Measurements from ENCODE around the gene ZNF747. TPM values are rescaled to one million over a fixed set of nuclear protein-coding genes. Genes with fewer than 3 reads are reported as not detected.
"Not testable (repeated sequence)": the region's sequence is repeated elsewhere in the genome, so short reads cannot be mapped to it uniquely, and the experiment has no call there.

Gene ZNF747
- total RNA-seq, 3 donors from 2014 or later (not counting 1 experiment from before 2014, with no cell fraction given): 5.0 to 8.6 (median 6.3) TPM

DNA sequence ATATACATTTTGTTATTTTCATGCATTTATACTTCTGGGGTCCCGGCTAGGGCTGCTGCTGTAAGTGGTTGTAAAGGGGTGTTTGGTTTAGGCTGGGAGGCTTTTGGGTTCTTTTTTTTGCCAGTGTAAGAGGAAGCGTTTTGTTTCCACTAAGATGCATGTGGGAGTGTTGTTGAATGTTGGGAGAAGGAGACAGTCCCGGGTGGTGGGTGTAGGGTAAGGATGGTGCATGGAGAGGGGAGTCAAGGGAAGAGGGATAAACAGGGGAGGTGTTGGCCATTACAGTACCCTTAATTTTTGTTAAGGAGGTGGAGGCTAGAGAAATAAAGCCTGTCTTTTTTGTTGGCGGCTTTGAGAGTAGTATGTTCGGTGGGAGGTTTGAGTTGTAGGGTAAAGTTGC, 8.4 kb upstream of the ZNF747 start:
- Histone ChIP-seq H3K27ac (ENCODE audit: low read length) (no peak overlapping the region), H3K9me3 (ENCODE audit: control insufficient read depth, insufficient read depth, low read length) (no peaks in the 10 kb centered on the region), H3K4me1 (ENCODE audit: control insufficient read depth, insufficient read depth, low read length) (peaks cover 4% of the 10 kb centered on the region), H3K27me3 (ENCODE audit: control insufficient read depth, insufficient read depth, low read length) (no peaks in the 10 kb centered on the region), H3K4me3 (ENCODE audit: low read length) (no peak overlapping the region), H3K36me3 (ENCODE audit: control insufficient read depth, insufficient read depth, low read length) (no peaks in the 10 kb centered on the region)
- DNase-seq (no peak), ATAC-seq (no peak)
- Mint-ChIP-seq H3K27me3 (ENCODE audit: low read depth in 2 of 2) (no peaks in the 10 kb centered on the region), H3K27ac (no peak overlapping the region), H3K9me3 (no peaks in the 10 kb centered on the region), H3K4me1 (peaks cover 0 to 5% of the 10 kb centered on the region in 2 donors), H3K36me3 (no peaks in the 10 kb centered on the region), H3K4me3 (no peak overlapping the region)
- TF ChIP-seq, protein P1, sequence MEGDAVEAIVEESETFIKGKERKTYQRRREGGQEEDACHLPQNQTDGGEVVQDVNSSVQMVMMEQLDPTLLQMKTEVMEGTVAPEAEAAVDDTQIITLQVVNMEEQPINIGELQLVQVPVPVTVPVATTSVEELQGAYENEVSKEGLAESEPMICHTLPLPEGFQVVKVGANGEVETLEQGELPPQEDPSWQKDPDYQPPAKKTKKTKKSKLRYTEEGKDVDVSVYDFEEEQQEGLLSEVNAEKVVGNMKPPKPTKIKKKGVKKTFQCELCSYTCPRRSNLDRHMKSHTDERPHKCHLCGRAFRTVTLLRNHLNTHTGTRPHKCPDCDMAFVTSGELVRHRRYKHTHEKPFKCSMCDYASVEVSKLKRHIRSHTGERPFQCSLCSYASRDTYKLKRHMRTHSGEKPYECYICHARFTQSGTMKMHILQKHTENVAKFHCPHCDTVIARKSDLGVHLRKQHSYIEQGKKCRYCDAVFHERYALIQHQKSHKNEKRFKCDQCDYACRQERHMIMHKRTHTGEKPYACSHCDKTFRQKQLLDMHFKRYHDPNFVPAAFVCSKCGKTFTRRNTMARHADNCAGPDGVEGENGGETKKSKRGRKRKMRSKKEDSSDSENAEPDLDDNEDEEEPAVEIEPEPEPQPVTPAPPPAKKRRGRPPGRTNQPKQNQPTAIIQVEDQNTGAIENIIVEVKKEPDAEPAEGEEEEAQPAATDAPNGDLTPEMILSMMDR (IDR thresholded peaks at IDR 0.05): no peak
- intact Hi-C loops (cut with micrococcal nuclease): no loop called here
- 92% methylated on average over 5 of the region's 5 CpGs for WGBS (ENCODE audit: insufficient coverage)

DNA sequence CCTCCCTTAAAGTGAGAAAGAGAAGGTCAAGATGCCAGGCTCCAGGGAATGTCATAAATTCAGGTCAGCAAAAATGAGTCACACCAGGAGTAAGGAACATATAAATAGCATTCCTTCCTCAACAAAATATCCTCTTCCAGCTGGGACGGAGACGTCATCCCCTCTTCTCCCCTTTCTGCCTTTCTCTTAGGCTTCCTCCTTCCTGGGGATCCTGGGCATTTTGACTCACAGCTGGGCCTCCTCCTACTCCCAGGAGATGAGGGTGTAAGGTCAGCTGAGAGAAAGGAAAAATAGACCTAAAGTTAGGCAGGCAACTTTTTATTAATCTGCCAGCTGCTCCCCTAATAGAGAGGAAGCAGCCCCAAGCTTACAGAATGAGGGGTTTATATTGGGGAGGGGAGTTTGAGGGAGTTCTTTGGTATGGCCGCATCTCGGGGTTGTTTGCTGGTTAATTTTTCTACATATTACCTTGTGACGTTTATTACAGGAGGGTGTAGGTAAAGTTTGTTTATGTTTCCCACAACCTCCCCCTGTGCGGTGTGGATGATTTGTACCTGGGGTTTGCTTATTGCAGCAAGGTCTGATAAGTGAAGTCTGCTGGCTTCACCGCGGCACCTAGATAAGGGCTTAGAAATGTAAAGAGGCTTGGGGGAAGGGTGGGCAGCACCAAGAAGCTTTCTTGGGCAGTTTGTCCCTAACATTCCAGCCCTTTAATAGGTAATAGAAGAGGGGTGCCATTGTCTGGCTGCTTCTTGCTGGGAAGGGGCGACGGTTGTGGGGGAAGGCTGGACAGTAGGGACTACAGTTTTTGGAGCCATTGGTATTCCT, 7.1 kb upstream of the ZNF747 start:
- Histone ChIP-seq H3K4me1 (ENCODE audit: control insufficient read depth, insufficient read depth, low read length) (peaks cover 4% of the 10 kb centered on the region), H3K27ac (ENCODE audit: low read length) (no peak overlapping the region), H3K4me3 (ENCODE audit: low read length) (no peak overlapping the region), H3K36me3 (ENCODE audit: control insufficient read depth, insufficient read depth, low read length) (no peaks in the 10 kb centered on the region), H3K27me3 (ENCODE audit: control insufficient read depth, insufficient read depth, low read length) (no peaks in the 10 kb centered on the region), H3K9me3 (ENCODE audit: control insufficient read depth, insufficient read depth, low read length) (no peaks in the 10 kb centered on the region)
- Mint-ChIP-seq H3K4me1 (peaks cover 3 to 5% of the 10 kb centered on the region in 2 donors), H3K36me3 (no peaks in the 10 kb centered on the region), H3K4me3 (no peak overlapping the region), H3K9me3 (no peaks in the 10 kb centered on the region), H3K27me3 (ENCODE audit: low read depth in 2 of 2) (no peaks in the 10 kb centered on the region), H3K27ac (no peak overlapping the region)
- DNase-seq (no peak), ATAC-seq (no peak)
- 91% methylated on average over 9 of the region's 10 CpGs for WGBS (ENCODE audit: insufficient coverage)
- intact Hi-C loops (cut with micrococcal nuclease): no loop called here
- TF ChIP-seq, protein P1 (IDR thresholded peaks at IDR 0.05): no peak

DNA sequence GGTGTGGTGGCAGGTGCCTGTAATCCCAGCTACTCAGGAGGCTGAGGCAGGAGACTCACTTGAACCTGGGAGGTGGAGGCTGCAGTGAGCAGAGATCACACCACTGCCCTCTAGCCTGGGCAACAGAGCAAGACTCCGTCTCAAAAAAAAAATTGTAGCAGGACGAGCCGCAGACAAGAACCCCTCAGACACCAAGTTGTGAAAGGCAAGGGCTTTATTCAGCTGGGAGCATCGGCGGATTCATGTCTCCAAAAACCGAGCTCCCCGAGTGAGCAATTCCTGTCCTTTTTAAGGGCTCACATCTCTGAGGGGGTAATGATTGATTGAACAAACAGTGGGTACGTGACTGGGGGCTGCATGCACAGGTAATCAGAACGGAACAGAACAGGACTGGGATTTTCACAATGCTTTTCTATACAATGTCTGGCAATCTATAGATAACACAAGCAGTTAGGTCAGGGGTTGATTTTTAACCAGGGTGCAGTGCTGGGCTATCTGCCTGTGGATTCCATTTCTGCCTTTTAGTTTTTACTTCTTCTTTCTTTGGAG, 6.3 kb upstream of the ZNF747 start:
- WGBS (ENCODE audit: insufficient coverage): 93% methylated on average over 9 of the region's 9 CpGs
- intact Hi-C loops (cut with micrococcal nuclease); H3K27ac ChIP-seq (ENCODE audit: low read length); H3K27me3 Mint-ChIP-seq (ENCODE audit: low read depth in 2 of 2); H3K27ac Mint-ChIP-seq; H3K36me3 ChIP-seq (ENCODE audit: control insufficient read depth, insufficient read depth, low read length); H3K36me3 Mint-ChIP-seq; H3K9me3 Mint-ChIP-seq; H3K4me3 Mint-ChIP-seq; H3K27me3 ChIP-seq (ENCODE audit: control insufficient read depth, insufficient read depth, low read length); H3K9me3 ChIP-seq (ENCODE audit: control insufficient read depth, insufficient read depth, low read length); ATAC-seq; H3K4me1 Mint-ChIP-seq; H3K4me3 ChIP-seq (ENCODE audit: low read length); DNase-seq: not testable (repeated sequence)
- H3K4me1 ChIP-seq (ENCODE audit: control insufficient read depth, insufficient read depth, low read length): peaks cover 11% of the 10 kb centered on the region

DNA sequence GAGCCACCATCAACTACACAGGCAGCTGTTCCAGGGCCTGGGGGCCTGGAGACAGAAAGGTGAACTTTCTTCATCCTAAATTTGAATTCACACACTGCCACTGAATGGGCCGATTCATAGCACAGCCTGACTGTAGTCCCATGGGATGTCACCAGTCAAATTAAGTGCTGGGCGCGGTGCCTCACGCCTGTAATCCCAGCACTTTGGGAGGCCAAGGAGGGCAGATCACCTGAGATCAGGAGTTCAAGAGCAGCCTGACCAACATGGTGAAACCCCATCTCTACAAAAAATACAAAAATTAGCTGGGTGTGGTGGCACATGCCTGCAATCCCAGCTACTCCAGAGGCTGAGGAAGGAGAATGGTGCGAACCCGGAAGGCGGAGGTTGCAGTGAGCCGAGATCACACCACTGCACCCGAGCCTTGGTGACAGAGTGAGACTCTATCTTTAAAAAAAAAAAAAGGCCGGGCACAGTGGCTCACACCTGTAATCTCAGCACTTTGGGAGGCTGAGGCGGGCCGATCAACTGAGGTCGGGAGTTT, 5.4 kb upstream of the ZNF747 start:
- intact Hi-C loops (cut with micrococcal nuclease): loop anchor here (5.0 to 10.0 kb wide), 2 partner anchors 47 to 105 kb away; partner anchors contain the start of genes DCTPP1 and ZNF785
- H3K36me3 Mint-ChIP-seq: not testable (repeated sequence)

More for the DNA sequence above, 5.4 kb upstream of the ZNF747 start:
- not testable (repeated sequence) for H3K9me3 Mint-ChIP-seq; ATAC-seq; H3K27ac Mint-ChIP-seq; H3K27me3 Mint-ChIP-seq (ENCODE audit: low read depth in 2 of 2); H3K27ac ChIP-seq (ENCODE audit: low read length); DNase-seq; H3K27me3 ChIP-seq (ENCODE audit: control insufficient read depth, insufficient read depth, low read length); H3K36me3 ChIP-seq (ENCODE audit: control insufficient read depth, insufficient read depth, low read length); H3K4me3 Mint-ChIP-seq; H3K4me3 ChIP-seq (ENCODE audit: low read length); H3K9me3 ChIP-seq (ENCODE audit: control insufficient read depth, insufficient read depth, low read length)
- H3K4me1 ChIP-seq (ENCODE audit: control insufficient read depth, insufficient read depth, low read length): peaks cover 20% of the 10 kb centered on the region
- H3K4me1 Mint-ChIP-seq: peaks cover 17 to 19% of the 10 kb centered on the region in 2 donors
- WGBS (ENCODE audit: insufficient coverage): 97% methylated on average over 13 of the region's 13 CpGs
